ENCODE data around the gene TPO. TPM values are rescaled to one million over a fixed set of nuclear protein-coding genes. Genes with fewer than 3 reads are reported as not detected.

Gene TPO
- total and polyA plus RNA-seq, 2 experiments from 2014 or later: 0.37 TPM; not detected in 1

DNA sequence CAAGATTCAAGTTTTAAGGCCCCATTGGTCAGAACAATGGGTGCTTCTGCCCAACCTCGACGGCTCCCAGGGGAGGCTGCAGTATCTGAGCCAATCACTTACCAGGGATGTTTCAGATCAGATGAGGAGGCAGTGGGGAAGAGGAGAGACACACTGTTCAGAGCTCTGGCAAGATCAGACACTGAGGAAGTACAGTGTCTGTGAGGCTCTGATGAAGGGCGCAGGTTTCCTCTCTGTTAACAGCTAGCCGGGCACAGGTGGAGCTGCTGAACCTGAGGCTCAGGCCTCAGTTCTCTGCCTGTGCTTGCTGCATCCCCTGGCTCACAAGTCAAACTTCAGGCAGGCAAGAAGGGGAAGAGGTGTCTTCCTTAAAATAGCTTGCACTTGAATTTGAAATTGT is 69.7 kb downstream of the TPO start:
- no peaks in the 10 kb centered on the region for H3K36me3 ChIP-seq (replicated peaks; ENCODE audit: insufficient read depth, low read depth)
- no peaks in the 10 kb centered on the region for H3K9me2 ChIP-seq (replicated peaks; ENCODE audit: insufficient read depth)
- no peak overlapping the region for H3K4me2 ChIP-seq
- H3K4me1 ChIP-seq (ENCODE audit: insufficient read depth): no peaks in the 10 kb centered on the region
- no peak for DNase-seq (ENCODE audit: low spot score)
- TF ChIP-seq EZH2phosphoT487 (IDR thresholded peaks at IDR 0.05; ENCODE audit: low read depth, severe bottlenecking, unreplicated experiment): no peak
- TF ChIP-seq, protein P1, sequence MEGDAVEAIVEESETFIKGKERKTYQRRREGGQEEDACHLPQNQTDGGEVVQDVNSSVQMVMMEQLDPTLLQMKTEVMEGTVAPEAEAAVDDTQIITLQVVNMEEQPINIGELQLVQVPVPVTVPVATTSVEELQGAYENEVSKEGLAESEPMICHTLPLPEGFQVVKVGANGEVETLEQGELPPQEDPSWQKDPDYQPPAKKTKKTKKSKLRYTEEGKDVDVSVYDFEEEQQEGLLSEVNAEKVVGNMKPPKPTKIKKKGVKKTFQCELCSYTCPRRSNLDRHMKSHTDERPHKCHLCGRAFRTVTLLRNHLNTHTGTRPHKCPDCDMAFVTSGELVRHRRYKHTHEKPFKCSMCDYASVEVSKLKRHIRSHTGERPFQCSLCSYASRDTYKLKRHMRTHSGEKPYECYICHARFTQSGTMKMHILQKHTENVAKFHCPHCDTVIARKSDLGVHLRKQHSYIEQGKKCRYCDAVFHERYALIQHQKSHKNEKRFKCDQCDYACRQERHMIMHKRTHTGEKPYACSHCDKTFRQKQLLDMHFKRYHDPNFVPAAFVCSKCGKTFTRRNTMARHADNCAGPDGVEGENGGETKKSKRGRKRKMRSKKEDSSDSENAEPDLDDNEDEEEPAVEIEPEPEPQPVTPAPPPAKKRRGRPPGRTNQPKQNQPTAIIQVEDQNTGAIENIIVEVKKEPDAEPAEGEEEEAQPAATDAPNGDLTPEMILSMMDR (IDR thresholded peaks at IDR 0.05; ENCODE audit: poor library complexity): no peak
- TF ChIP-seq EZH2 (IDR thresholded peaks at IDR 0.05; ENCODE audit: borderline replicate concordance): no peak
- no peaks in the 10 kb centered on the region for H3K9me3 ChIP-seq (ENCODE audit: low read depth)
- no peaks in the 10 kb centered on the region for H4K20me1 ChIP-seq (ENCODE audit: insufficient read depth, poor library complexity, severe bottlenecking)
- H3K79me2 ChIP-seq: no peaks in the 10 kb centered on the region
- 88% methylated on average over 4 of the region's 4 CpGs for WGBS (ENCODE audit: low lambda C conversion rate, missing lambda C conversion rate)
- H3K27me3 ChIP-seq: no peaks in the 10 kb centered on the region
- no peak overlapping the region for H2AFZ ChIP-seq
- no peak overlapping the region for H3K27ac ChIP-seq
- no peak overlapping the region for H3K4me3 ChIP-seq

DNA sequence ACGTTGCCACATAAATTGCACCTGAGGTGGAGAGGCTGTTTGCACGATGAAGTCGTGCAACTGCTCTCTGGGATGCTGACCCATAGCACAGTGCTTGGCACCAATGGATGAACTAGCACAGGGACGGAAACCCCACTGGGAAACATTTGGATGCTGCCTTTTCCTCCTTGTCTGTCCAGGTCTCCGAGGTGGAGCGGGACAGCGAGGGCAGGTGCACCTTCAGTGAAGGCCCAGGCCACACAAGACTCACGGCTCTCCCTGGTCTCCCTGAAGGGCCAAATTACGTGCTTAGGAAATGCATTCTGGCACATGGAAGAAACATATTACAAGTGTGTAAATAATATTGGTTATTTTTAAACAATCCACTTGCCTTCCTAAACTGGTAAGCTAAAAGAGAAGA is 70.3 kb downstream of the TPO start:
- TF ChIP-seq, protein P1 (IDR thresholded peaks at IDR 0.05; ENCODE audit: poor library complexity): no peak
- TF ChIP-seq EZH2phosphoT487 (IDR thresholded peaks at IDR 0.05; ENCODE audit: low read depth, severe bottlenecking, unreplicated experiment) (no peak), EZH2 (IDR thresholded peaks at IDR 0.05; ENCODE audit: borderline replicate concordance) (no peak)
- no peaks in the 10 kb centered on the region for H3K9me2 ChIP-seq (replicated peaks; ENCODE audit: insufficient read depth)
- no peak overlapping the region for H2AFZ ChIP-seq
- DNase-seq (ENCODE audit: low spot score): no peak
- H3K4me3 ChIP-seq: no peak overlapping the region
- no peak overlapping the region for H3K4me2 ChIP-seq
- no peaks in the 10 kb centered on the region for H3K27me3 ChIP-seq
- H3K36me3 ChIP-seq (replicated peaks; ENCODE audit: insufficient read depth, low read depth): no peaks in the 10 kb centered on the region
- no peaks in the 10 kb centered on the region for H3K4me1 ChIP-seq (ENCODE audit: insufficient read depth)
- no peak overlapping the region for H3K27ac ChIP-seq
- no peaks in the 10 kb centered on the region for H3K9me3 ChIP-seq (ENCODE audit: low read depth)
- no peaks in the 10 kb centered on the region for H4K20me1 ChIP-seq (ENCODE audit: insufficient read depth, poor library complexity, severe bottlenecking)
- H3K79me2 ChIP-seq: no peaks in the 10 kb centered on the region
- WGBS (ENCODE audit: low lambda C conversion rate, missing lambda C conversion rate): 83% methylated on average over 9 of the region's 9 CpGs

DNA sequence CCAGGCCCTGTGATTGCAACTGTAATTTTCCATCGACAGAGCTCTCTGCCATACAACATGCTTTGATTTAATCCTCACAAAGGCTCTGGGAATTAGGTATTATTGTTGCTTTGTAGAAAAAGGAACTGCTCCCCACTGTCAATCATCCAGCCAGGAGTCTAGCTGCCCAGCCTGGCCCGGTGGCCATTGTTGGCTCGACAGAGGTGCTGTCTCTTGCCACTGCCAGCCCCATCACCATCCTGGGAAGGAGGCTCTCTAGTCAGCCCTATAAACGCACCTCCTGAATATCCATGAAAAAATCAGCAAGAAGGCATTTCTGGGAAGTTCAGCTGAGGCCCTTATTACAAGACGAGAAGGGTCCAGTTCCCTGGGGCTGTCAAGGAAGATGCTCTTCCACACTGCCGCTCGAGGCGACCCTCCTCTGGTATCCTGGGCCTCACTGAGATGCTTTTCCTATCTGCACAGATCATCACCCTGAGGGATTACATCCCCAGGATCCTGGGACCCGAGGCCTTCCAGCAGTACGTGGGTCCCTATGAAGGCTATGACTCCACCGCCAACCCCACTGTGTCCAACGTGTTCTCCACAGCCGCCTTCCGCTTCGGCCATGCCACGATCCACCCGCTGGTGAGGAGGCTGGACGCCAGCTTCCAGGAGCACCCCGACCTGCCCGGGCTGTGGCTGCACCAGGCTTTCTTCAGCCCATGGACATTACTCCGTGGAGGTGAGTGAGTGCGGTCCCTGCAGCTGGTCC is 71.0 kb downstream of the TPO start:
- 94% methylated on average over 22 of the region's 22 CpGs for WGBS (ENCODE audit: low lambda C conversion rate, missing lambda C conversion rate)
- Histone ChIP-seq H2AFZ (no peak overlapping the region), H3K4me3 (no peak overlapping the region), H3K4me1 (ENCODE audit: insufficient read depth) (no peaks in the 10 kb centered on the region), H4K20me1 (ENCODE audit: insufficient read depth, poor library complexity, severe bottlenecking) (no peaks in the 10 kb centered on the region), H3K79me2 (no peaks in the 10 kb centered on the region), H3K4me2 (no peak overlapping the region), H3K9me3 (ENCODE audit: low read depth) (no peaks in the 10 kb centered on the region), H3K27me3 (no peaks in the 10 kb centered on the region), H3K27ac (no peak overlapping the region), H3K9me2 (replicated peaks; ENCODE audit: insufficient read depth) (no peaks in the 10 kb centered on the region), H3K36me3 (replicated peaks; ENCODE audit: insufficient read depth, low read depth) (no peaks in the 10 kb centered on the region)
- no peak for DNase-seq (ENCODE audit: low spot score)
- TF ChIP-seq EZH2 (IDR thresholded peaks at IDR 0.05; ENCODE audit: borderline replicate concordance) (no peak), EZH2phosphoT487 (IDR thresholded peaks at IDR 0.05; ENCODE audit: low read depth, severe bottlenecking, unreplicated experiment) (no peak)
- TF ChIP-seq, protein P1 (IDR thresholded peaks at IDR 0.05; ENCODE audit: poor library complexity): no peak

All from hepatocyte (in vitro differentiated cells).